Activated CD4-positive, alpha-beta memory T cell treated with anti-CD3 and anti-CD28 coated beads, Interleukin-2, amount 10 ng/mL, durations not matched to agents 7 days and 5 days (primary cell): Measurements from ENCODE around the gene SNX5. TPM values are rescaled to one million over a fixed set of nuclear protein-coding genes. Genes with fewer than 3 reads are reported as not detected.

Source experiments
- CTCF ChIA-PET: fragments of 350-600 bp; sonication (Branson Sonifier 250); formaldehyde crosslinking; loops from one replicate; lab custom pipeline; 2021; ENCODE audit warnings: antibody characterized with exemption, inconsistent platforms; lab: Charles Lee
- POLR2A ChIA-PET: fragments of 350-600 bp; sonication (Branson Sonifier 250); formaldehyde crosslinking; loops from one replicate; lab custom pipeline; 2021; ENCODE audit warnings: antibody characterized with exemption; lab: Charles Lee
- DNase-seq: peaks from one replicate; pipeline ENCODE4 v3.0.0-alpha.2; 2020
- H3K27ac Mint-ChIP-seq: one replicate; pipeline ENCODE4 v1.8.0; 2021; ENCODE audit warnings: mild to moderate bottlenecking, mixed read lengths
- H3K27me3 Mint-ChIP-seq: one replicate; pipeline ENCODE4 v1.8.0; 2021; ENCODE audit warnings: mixed read lengths
- H3K36me3 Mint-ChIP-seq: one replicate; pipeline ENCODE4 v1.8.0; 2021; ENCODE audit warnings: low read depth, mixed read lengths
- H3K4me1 Mint-ChIP-seq: one replicate; pipeline ENCODE4 v1.8.0; 2021; ENCODE audit warnings: mixed read lengths
- H3K4me3 Mint-ChIP-seq: one replicate; pipeline ENCODE4 v1.8.0; 2021; ENCODE audit warnings: mild to moderate bottlenecking, mixed read lengths
- H3K9me3 Mint-ChIP-seq: one replicate; pipeline ENCODE4 v1.8.0; 2021; ENCODE audit warnings: mixed read lengths
- total RNA-seq, 2 experiments: library from RNA; stranded (reverse); gene quantifications; one replicate each; pipeline ENCODE4 v1.2.3, GENCODE V29; 2021

SNX5 gene
- total RNA-seq, 2 experiments from 2014 or later, result 236 to 250 TPM

- Mint-ChIP-seq H3K4me1 (peaks cover 33% of the 10 kb centered on the region), H3K27me3 (no peaks in the 10 kb centered on the region), H3K36me3 (peaks cover 84% of the 10 kb centered on the region), H3K4me3 (no peak overlapping the region), H3K9me3 (no peaks in the 10 kb centered on the region), H3K27ac (no peak overlapping the region)
- ChIA-PET CTCF (no interaction called here), POLR2A (interaction anchor here (1.0 to 2.0 kb wide), 2 partner anchors 11 to 15 kb away, joined by 3 to 6 read pairs; no protein-coding TSS in a partner anchor)
- no peak for DNase-seq
Observed at GRCh38 chr20:17943343-17943742, 25.3 kb downstream of the SNX5 start.

DNA sequence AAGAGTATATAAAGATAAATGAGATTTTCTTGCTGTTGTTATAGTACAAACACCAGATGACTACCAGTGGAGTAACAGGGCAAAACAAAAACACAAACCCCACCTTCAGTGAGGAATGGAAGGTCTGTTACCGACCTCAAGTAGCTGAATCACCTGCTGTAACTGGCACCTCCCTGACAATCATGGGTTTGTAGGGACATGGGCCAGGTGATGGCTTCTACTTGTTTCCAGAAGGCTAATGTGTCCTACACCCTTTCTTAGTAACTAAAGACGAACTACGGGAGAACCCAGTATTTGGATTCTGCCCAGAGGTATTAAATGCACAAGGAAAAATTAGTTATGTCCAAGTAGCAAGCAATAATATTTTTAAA lies 26.8 kb downstream of the SNX5 start:
- no peaks in the 10 kb centered on the region for H3K9me3 Mint-ChIP-seq
- no peak for DNase-seq
- no peak overlapping the region for H3K4me3 Mint-ChIP-seq
- no peaks in the 10 kb centered on the region for H3K27me3 Mint-ChIP-seq
- POLR2A ChIA-PET, result interaction anchor here (1.0 to 1.2 kb wide), 2 partner anchors 20 to 28 kb away, joined by 3 to 4 read pairs; no protein-coding TSS in a partner anchor
- H3K4me1 Mint-ChIP-seq, result peaks cover 31% of the 10 kb centered on the region
- H3K27ac Mint-ChIP-seq, result no peak overlapping the region
- peaks cover 68% of the 10 kb centered on the region for H3K36me3 Mint-ChIP-seq
- CTCF ChIA-PET, result interaction anchor here (0.9 kb wide), 1 partner anchor 437 kb away, joined by 3 read pairs; no protein-coding TSS in a partner anchor

- H3K4me1 Mint-ChIP-seq, result peaks cover 29% of the 10 kb centered on the region
- peaks cover 63% of the 10 kb centered on the region for H3K36me3 Mint-ChIP-seq
- ChIA-PET POLR2A (interaction anchor here (1.0 to 1.5 kb wide), 3 partner anchors 8 to 28 kb away, joined by 3 to 6 read pairs (median 4); partner anchors contain the start of genes MGME1 and SNX5), CTCF (no interaction called here)
- H3K9me3 Mint-ChIP-seq, result no peaks in the 10 kb centered on the region
- no peaks in the 10 kb centered on the region for H3K27me3 Mint-ChIP-seq
- no peak overlapping the region for H3K27ac Mint-ChIP-seq
- no peak for DNase-seq
- H3K4me3 Mint-ChIP-seq, result no peak overlapping the region
Observed at GRCh38 chr20:17941087-17941825, 27.3 kb downstream of the SNX5 start.

- DNase-seq, result no peak
- ChIA-PET POLR2A (interaction anchor here (0.7 to 1.6 kb wide), 4 partner anchors 9 to 403 kb away, joined by 3 to 6 read pairs (median 4); partner anchors contain the start of genes MGME1 and SNX5), CTCF (interaction anchor here (0.9 to 1.9 kb wide), 2 partner anchors 13 to 18 kb away, joined by 3 to 8 read pairs; no protein-coding TSS in a partner anchor)
- Mint-ChIP-seq H3K9me3 (no peaks in the 10 kb centered on the region), H3K36me3 (peaks cover 54% of the 10 kb centered on the region), H3K27me3 (no peaks in the 10 kb centered on the region), H3K27ac (no peak overlapping the region), H3K4me1 (peaks cover 29% of the 10 kb centered on the region), H3K4me3 (no peak overlapping the region)
Observed at GRCh38 chr20:17940224-17940971, 28.2 kb downstream of the SNX5 start.

- ChIA-PET POLR2A (interaction anchor here (0.7 to 2.5 kb wide), 8 partner anchors 9 to 434 kb away, joined by 3 to 17 read pairs (median 4); partner anchors contain the start of genes MGME1 and SNX5), CTCF (interaction anchor here (0.8 to 3.3 kb wide), 14 partner anchors 8 to 434 kb away, joined by 3 to 17 read pairs (median 6); partner anchors contain the start of gene RRBP1)
- Mint-ChIP-seq H3K9me3 (no peaks in the 10 kb centered on the region), H3K4me1 (peaks cover 25% of the 10 kb centered on the region), H3K27me3 (no peaks in the 10 kb centered on the region), H3K27ac (peak overlapping the region; percentile 52), H3K36me3 (peaks cover 48% of the 10 kb centered on the region), H3K4me3 (no peak overlapping the region)
- DNase-seq, result no peak
Observed at GRCh38 chr20:17939622-17940223, 28.9 kb downstream of the SNX5 start.

- ChIA-PET POLR2A (interaction anchor here (1.0 to 2.5 kb wide), 7 partner anchors 10 to 434 kb away, joined by 3 to 17 read pairs (median 4); no protein-coding TSS in a partner anchor), CTCF (interaction anchor here (0.7 to 3.3 kb wide), 18 partner anchors 9 to 433 kb away, joined by 3 to 17 read pairs (median 6); partner anchors contain the start of genes DSTN and RRBP1)
- Mint-ChIP-seq H3K27ac (no peak overlapping the region), H3K4me1 (peaks cover 24% of the 10 kb centered on the region), H3K9me3 (no peaks in the 10 kb centered on the region), H3K36me3 (peaks cover 41% of the 10 kb centered on the region), H3K4me3 (no peak overlapping the region), H3K27me3 (no peaks in the 10 kb centered on the region)
- peak; percentile 68 for DNase-seq
Observed at GRCh38 chr20:17938871-17939619, 29.5 kb downstream of the SNX5 start.

- Mint-ChIP-seq H3K4me1 (peaks cover 16% of the 10 kb centered on the region), H3K27me3 (no peaks in the 10 kb centered on the region), H3K27ac (no peak overlapping the region), H3K4me3 (no peak overlapping the region), H3K36me3 (peaks cover 21% of the 10 kb centered on the region), H3K9me3 (no peaks in the 10 kb centered on the region)
- ChIA-PET POLR2A (interaction anchor here (0.9 to 2.5 kb wide), 5 partner anchors 19 to 431 kb away, joined by 3 to 17 read pairs (median 3); partner anchors contain the start of gene RRBP1), CTCF (interaction anchor here (1.2 to 3.3 kb wide), 4 partner anchors 38 to 431 kb away, joined by 3 to 17 read pairs (median 8); partner anchors contain the start of gene RRBP1)
- DNase-seq, result no peak
Observed at GRCh38 chr20:17936761-17937732, 31.5 kb downstream of the SNX5 start.

DNA sequence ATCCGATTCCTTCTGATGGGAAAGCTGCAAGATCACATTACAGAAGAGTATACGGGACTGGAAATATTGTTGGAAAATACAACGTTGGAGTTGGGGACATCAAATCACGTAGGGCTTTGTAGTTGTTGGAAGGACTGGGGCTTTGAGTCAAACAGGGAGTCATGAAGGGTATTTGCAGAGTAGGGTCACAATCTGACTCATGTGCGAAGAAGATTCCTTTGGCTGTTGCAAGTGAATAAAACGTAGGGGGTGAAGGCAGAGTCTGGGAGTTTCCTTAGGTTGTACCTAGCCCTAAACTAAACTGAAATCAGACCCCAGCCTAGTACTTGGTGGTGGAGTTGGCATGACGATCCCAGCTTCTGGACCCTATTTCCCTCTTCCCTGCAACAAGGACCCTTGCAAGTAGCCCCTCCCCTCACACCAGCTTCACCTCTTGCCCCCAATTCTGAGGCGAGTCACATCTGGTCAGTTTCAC lies 32.3 kb downstream of the SNX5 start:
- Mint-ChIP-seq H3K36me3 (peaks cover 15% of the 10 kb centered on the region), H3K9me3 (no peaks in the 10 kb centered on the region), H3K27ac (no peak overlapping the region), H3K27me3 (no peaks in the 10 kb centered on the region), H3K4me1 (peaks cover 16% of the 10 kb centered on the region), H3K4me3 (no peak overlapping the region)
- no peak for DNase-seq
- POLR2A ChIA-PET, result interaction anchor here (2.1 kb wide), 1 partner anchor 20 kb away, joined by 6 read pairs; no protein-coding TSS in a partner anchor
- CTCF ChIA-PET, result interaction anchor here (1.6 to 3.3 kb wide), 2 partner anchors 38 to 254 kb away, joined by 4 to 17 read pairs; partner anchors contain the start of gene RRBP1

DNA sequence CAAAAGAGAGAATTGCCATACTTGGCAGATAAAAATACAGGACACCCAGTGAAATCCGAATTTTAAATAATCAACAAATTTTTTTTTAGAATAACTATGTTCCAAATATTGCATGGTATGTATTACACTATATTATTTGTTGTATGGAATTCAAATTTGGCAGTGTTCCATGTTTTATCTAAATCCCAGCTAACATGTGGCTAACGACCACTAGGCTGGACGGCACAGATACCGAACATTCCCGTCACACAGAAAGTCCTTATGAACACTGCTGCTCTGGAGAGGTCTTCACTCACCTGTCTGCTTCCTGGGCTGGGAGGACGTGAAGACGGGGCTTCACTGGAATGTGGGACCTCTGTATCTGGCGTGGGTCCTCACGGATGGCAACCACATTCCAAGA lies 32.8 kb downstream of the SNX5 start:
- H3K27ac Mint-ChIP-seq, result no peak overlapping the region
- DNase-seq, result no peak
- CTCF ChIA-PET, result interaction anchor here (1.1 to 1.6 kb wide), 2 partner anchors 36 to 253 kb away, joined by 3 to 4 read pairs; partner anchors contain the start of gene RRBP1
- no peak overlapping the region for H3K4me3 Mint-ChIP-seq
- no peaks in the 10 kb centered on the region for H3K9me3 Mint-ChIP-seq
- H3K4me1 Mint-ChIP-seq, result peaks cover 16% of the 10 kb centered on the region
- no peaks in the 10 kb centered on the region for H3K27me3 Mint-ChIP-seq
- H3K36me3 Mint-ChIP-seq, result peaks cover 9% of the 10 kb centered on the region
- POLR2A ChIA-PET, result no interaction called here

DNA sequence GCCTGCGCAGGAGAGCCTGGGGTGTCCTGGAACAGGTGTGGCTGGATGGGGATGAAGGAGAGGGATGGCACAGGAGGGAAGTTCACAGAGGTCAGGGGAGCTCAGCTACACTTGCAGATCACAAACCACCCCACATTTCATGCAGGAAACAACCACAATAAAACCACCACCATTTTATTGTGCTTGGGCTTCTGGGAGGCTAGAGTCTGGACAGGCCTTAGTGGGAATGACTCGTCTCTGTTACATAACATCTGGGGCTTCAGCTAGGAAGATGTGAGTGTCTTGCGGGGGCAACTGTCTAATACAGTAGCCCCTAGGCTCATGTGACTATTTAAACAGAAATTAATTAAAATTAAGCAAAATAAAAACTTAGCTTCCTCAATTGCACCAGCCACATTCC lies 33.4 kb downstream of the SNX5 start:
- H3K4me3 Mint-ChIP-seq, result no peak overlapping the region
- H3K9me3 Mint-ChIP-seq, result no peaks in the 10 kb centered on the region
- CTCF ChIA-PET, result interaction anchor here (1.1 to 1.6 kb wide), 2 partner anchors 36 to 253 kb away, joined by 3 to 4 read pairs; partner anchors contain the start of gene RRBP1
- H3K27me3 Mint-ChIP-seq, result no peaks in the 10 kb centered on the region
- POLR2A ChIA-PET, result no interaction called here
- H3K4me1 Mint-ChIP-seq, result peaks cover 13% of the 10 kb centered on the region
- no peak overlapping the region for H3K27ac Mint-ChIP-seq
- DNase-seq, result no peak
- H3K36me3 Mint-ChIP-seq, result peaks cover 3% of the 10 kb centered on the region
